HG03025 (cell line): ENCODE data around the gene YIPF6.
"Not testable (repeated sequence)": the region's sequence is repeated elsewhere in the genome, so short reads cannot be mapped to it uniquely, and the experiment has no call there.

Experiments
- ATAC-seq: cut with Tn5 transposase; IDR thresholded peaks from one replicate; pipeline ENCODE4 v1.9.1; 2021; ENCODE audit warnings: mild to moderate bottlenecking, moderate library complexity; ENCODE audit not compliant: unreplicated experiment, low FRiP score

Gene YIPF6

GRCh38 chrX:68503836-68504636, 5.2 kb downstream of the YIPF6 start:
- no peak for ATAC-seq

- no peak for ATAC-seq
These were observed 7.8 kb downstream of the YIPF6 start for GRCh38 chrX:68506649-68507048.

GRCh38 chrX:68508799-68509198, 9.9 kb downstream of the YIPF6 start:
- no peak for ATAC-seq

DNA sequence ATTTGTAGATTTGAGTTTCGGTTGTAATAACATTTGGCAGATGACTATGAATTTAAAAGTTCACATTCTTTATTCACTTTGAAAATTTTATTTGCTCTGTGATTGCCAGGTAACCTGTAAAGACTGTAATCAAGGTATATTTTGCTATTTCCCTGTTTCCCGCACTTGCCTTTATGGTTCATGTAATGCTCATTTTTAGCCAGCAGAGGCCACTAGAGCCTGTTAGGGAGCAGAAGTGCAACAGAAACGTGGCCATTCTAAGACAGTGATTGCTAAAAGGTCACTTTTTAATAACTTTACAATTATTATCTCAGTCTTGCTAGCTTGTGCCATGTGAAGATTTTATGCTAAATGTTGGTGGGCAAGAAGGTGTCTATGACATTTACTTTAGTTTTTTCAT, 12.4 kb downstream of the YIPF6 start:
- peak; percentile 72 for ATAC-seq

- ATAC-seq = not testable (repeated sequence)
These were observed 25.8 kb downstream of the YIPF6 start for GRCh38 chrX:68524680-68525079.

DNA sequence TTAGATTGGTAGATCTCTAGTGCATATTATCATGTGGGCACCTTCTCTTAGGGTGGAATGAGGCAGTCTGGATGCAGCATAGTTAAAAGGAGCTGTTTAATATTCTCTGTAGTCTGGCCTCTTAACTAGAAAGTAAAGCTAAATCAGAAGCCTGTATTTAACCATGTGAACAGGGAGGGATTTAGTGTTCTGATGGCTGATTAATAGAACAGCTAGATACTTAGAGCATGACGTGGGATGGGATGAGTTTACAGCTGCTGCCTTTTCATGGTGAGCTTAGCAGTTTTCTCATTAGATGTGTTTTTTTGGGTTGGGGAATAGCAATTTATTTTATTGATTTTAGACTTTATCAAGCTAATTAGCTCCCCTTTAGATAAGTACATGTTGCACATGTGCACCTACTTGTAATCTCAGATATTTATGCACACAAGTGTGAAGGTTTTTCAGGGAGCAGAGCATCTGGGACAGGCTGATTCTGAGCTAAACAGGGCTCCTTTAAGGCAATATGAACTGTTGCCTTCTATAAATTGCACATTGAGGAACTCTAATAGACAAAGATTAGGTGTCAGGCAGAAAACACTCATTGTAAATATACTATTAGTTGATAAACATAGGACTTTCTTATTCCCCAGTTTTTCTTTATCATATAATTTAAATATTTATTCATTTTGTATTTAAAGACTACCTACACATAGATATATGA, 34.1 kb downstream of the YIPF6 start:
- ATAC-seq = no peak

DNA sequence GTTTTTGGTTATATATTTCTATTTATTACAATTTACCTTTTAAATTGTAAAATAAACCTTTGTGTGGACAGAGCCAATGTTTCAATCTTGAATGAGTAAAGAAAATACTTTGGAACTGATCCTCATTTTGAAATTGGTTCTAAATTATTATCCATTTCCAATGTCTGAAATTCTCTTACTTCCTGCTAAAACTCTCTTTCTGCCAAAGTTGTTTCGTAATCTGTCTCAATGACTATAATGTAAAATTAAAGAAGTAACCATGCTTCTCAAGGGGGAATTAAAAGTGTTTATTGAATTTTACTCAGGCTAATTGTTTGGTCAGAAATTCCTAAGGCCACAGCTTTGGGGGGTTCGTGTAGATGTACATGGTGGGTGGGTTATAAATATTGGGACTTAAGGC, 34.8 kb downstream of the YIPF6 start:
- no peak for ATAC-seq

- ATAC-seq = no peak
These were observed 35.8 kb downstream of the YIPF6 start for GRCh38 chrX:68534691-68535090.

- ATAC-seq = no peak
These were observed 37.6 kb downstream of the YIPF6 start for GRCh38 chrX:68536429-68536828.

DNA sequence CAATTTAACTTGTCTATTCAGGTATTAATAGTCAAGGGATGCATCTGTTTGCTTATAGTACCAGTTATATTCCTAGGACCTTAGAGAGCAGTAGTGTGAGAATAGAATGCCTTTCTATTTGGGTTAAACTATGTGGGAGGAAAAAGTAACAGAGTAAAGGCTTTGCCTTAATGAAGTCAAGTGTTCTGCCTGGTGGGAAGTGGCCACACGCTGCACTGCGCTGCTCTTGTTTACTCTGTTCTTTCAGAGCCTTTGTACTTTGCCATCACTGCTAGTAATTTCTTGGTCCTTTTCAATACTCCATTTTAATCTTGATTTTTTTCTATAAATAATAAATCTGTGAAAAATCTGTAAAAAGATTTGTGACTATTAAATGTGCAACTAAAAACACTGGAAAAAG, 38.0 kb downstream of the YIPF6 start:
- ATAC-seq = no peak

- ATAC-seq = no peak
These were observed 51.3 kb downstream of the YIPF6 start for GRCh38 chrX:68550193-68550592.

DNA sequence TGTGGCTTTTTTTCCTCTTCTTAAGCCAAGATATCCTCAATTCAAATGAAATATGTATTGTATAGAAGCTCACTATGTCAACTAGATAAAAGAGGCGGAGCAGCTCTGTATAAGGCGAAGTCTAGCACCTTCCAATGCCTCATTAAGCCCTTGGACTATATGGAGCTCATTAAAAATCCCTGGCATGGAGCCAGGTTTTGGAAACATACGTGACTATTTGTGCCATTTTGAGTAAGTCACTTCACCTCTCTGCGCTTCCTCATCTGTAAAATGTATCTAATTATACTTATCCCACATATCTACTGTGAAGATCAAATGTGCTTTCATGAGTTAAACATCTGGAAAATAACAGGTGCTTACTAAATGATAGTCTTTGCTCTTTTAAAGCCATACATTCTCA, 57.2 kb downstream of the YIPF6 start:
- no peak for ATAC-seq

DNA sequence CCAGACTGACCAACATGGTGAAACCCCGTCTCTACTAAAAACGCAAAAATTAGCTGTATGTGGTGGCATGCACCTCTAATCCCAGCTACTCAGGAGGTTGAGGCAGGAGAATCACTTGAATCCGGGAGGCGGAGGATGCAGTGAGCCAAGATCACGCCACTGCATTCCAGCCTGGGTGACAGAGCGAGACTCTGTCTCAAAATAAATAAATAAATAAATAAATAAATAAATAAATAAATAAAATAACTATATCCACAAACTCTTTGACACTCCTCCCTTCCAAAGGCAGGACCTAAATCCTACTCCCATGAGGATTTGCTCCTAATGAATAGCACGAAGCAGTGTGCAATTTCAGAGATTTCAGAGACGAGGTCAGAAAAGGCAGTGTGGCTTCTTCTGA, 58.3 kb downstream of the YIPF6 start:
- not testable (repeated sequence) for ATAC-seq

GRCh38 chrX:68559905-68560304, 61.1 kb downstream of the YIPF6 start:
- not testable (repeated sequence) for ATAC-seq

- no peak for ATAC-seq
These were observed 69.3 kb downstream of the YIPF6 start for GRCh38 chrX:68568136-68568535.

GRCh38 chrX:68570598-68570997, 71.7 kb downstream of the YIPF6 start:
- ATAC-seq = no peak

GRCh38 chrX:68571292-68571609, 72.4 kb downstream of the YIPF6 start:
- no peak for ATAC-seq

DNA sequence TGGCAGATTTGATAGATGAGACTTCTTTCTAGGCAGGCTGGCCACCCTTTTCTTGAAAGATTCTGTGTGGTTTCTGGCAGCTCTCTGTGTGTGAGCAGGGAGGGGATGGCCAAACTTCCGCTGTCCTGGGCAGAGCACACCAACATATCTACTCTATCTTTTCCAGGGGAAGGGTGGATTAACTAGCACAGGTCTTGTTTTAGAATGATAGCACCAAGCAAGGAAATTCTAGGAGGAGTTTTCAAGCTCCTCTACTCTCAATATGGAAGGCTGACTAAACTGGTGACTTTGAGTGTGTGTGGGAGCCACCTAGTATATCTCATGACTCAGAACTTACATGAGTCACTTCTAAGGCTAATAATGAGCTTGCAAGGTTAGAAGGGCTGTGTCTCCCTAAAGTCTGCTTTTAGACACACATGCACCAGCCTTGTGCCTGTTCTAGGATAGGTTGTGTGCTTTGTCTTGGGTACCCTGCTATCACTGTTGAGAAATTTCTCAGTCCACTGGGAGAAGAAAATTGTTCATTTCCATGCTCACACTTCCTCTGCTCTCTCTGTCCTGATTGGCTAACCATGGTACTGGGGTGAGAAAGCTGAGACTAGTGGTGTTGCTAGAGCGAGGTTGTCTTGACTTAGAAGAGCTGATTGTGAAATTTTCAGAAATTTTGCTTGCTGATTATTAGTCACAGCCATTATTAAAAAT, 72.9 kb downstream of the YIPF6 start:
- ATAC-seq = peak; percentile 76

- no peak for ATAC-seq
These were observed 75.4 kb downstream of the YIPF6 start for GRCh38 chrX:68574240-68574639.

- no peak for ATAC-seq
These were observed 81.0 kb downstream of the YIPF6 start for GRCh38 chrX:68579810-68580209.

GRCh38 chrX:68584221-68584620, 85.4 kb downstream of the YIPF6 start:
- no peak for ATAC-seq
